ENCODE data around the gene METTL18. TPM values are rescaled to one million over a fixed set of nuclear protein-coding genes. Genes with fewer than 3 reads are reported as not detected.
A peak's percentile ranks its signal among the peaks of the same experiment; 100 is the strongest.

METTL18 gene
- 4.1 TPM for total RNA-seq (2021; ENCODE audit: unreplicated experiment)
- polyA plus RNA-seq (2012; ENCODE audit: insufficient read length) = 2.8 TPM
- percentile 61 among the genes with signal in this experiment for Bru-seq, nascent RNA
- BruChase-seq, experiment 1, labeled RNA remaining after a 2-hour chase = percentile 75 among the genes with signal in this experiment
- BruChase-seq, experiment 2, labeled RNA remaining after a 6-hour chase = percentile 43 among the genes with signal in this experiment
- long read RNA-seq, partial matches to known transcripts = 0 of 4 reads
- long read RNA-seq, other reads (novel, unspliced or antisense) = 1 of 4 reads

- TF ChIP-seq SIN3A (IDR thresholded peaks at IDR 0.05; ENCODE audit: borderline replicate concordance, insufficient read depth, low read depth, low read length) (peak; percentile 85), TCF7L2 (IDR thresholded peaks at IDR 0.05; ENCODE audit: low read depth, low read length) (peak; percentile 72), POLR2AphosphoS5 (IDR thresholded peaks at IDR 0.05; ENCODE audit: low read depth, low read length) (peak; percentile 74), CTCF (IDR thresholded peaks at IDR 0.05) (peak; percentile 73), REST (IDR thresholded peaks at IDR 0.05; ENCODE audit: insufficient read depth in 1 of 2, low read depth in 2 of 2, low read length in 1 of 2) (no peak)
- Histone ChIP-seq H3K4me1 (ENCODE audit: control insufficient read depth, insufficient read depth, low read length) (peaks cover 7% of the 10 kb centered on the region), H3K36me3 (ENCODE audit: control insufficient read depth, insufficient read depth, low read length) (no peaks in the 10 kb centered on the region; the same call in 1 of the 2 replicates), H3K9me3 (ENCODE audit: control insufficient read depth, insufficient read depth, low read depth, low read length) (no peaks in the 10 kb centered on the region), H3K4me3 (ENCODE audit: low read depth in 2 of 2, low read length in 2 of 2) (peak within 1 kb of the TSS; percentile 75 to 96), H3K27ac (ENCODE audit: low read length) (peak within 1 kb of the TSS; percentile 92), H3K27me3 (ENCODE audit: control insufficient read depth, insufficient read depth, low read length) (no peaks in the 10 kb centered on the region)
- POLR2A ChIA-PET = interaction anchor here (1.1 kb wide), 1 partner anchor 19 kb away, joined by 4 read pairs; no protein-coding TSS in a partner anchor
- CTCF ChIA-PET = interaction anchor here (0.5 to 1.2 kb wide), 2 partner anchors 15 to 83 kb away, joined by 3 to 4 read pairs; no protein-coding TSS in a partner anchor
- DNase-seq (ENCODE audit: low read depth, low spot score) (peak; percentile 92), ATAC-seq (peak; percentile 100)
- in situ Hi-C loops (cut with HindIII; ENCODE audit: low pct_unique_long_range_greater_than_20kb, low sequenced_read_pairs) (no loop called here), intact Hi-C loops (cut with micrococcal nuclease; ENCODE audit: unreplicated experiment) (no loop called here)
- BruUV-seq (replicated peaks) = TSS peak; percentile 90
Observed at GRCh38 chr1:169794530-169795416, at the start of gene METTL18. Gene METTL18, minus strand, starts transcription at chr1:169794907. Its CDS starts 1,212 bp downstream, at chr1:169793695.

GRCh38 chr1:169838942-169839341 is 44.2 kb upstream of the METTL18 start:
- ATAC-seq (no peak), DNase-seq (ENCODE audit: low read depth, low spot score) (no peak)
- TF ChIP-seq CTCF (IDR thresholded peaks at IDR 0.05) (no peak), SIN3A (IDR thresholded peaks at IDR 0.05; ENCODE audit: borderline replicate concordance, insufficient read depth, low read depth, low read length) (no peak), REST (IDR thresholded peaks at IDR 0.05; ENCODE audit: insufficient read depth in 1 of 2, low read depth in 2 of 2, low read length in 1 of 2) (no peak), TCF7L2 (IDR thresholded peaks at IDR 0.05; ENCODE audit: low read depth, low read length) (no peak), POLR2AphosphoS5 (IDR thresholded peaks at IDR 0.05; ENCODE audit: low read depth, low read length) (no peak)
- Histone ChIP-seq H3K27ac (ENCODE audit: low read length) (no peak overlapping the region), H3K4me3 (ENCODE audit: low read depth in 2 of 2, low read length in 2 of 2) (no peak overlapping the region), H3K4me1 (ENCODE audit: control insufficient read depth, insufficient read depth, low read length) (no peaks in the 10 kb centered on the region), H3K36me3 (ENCODE audit: control insufficient read depth, insufficient read depth, low read length) (no peaks in the 10 kb centered on the region; the same call in 1 of the 2 replicates), H3K9me3 (ENCODE audit: control insufficient read depth, insufficient read depth, low read depth, low read length) (no peaks in the 10 kb centered on the region), H3K27me3 (ENCODE audit: control insufficient read depth, insufficient read depth, low read length) (no peaks in the 10 kb centered on the region)
- no TSS peak for BruUV-seq (replicated peaks)
- intact Hi-C loops (cut with micrococcal nuclease; ENCODE audit: unreplicated experiment) (no loop called here), in situ Hi-C loops (cut with HindIII; ENCODE audit: low pct_unique_long_range_greater_than_20kb, low sequenced_read_pairs) (no loop called here)
- CTCF ChIA-PET = no interaction called here
- POLR2A ChIA-PET = no interaction called here

Data from Panc1 (cell line).